SK-N-MC (cell line): Measurements from ENCODE around the gene MINDY4.

Experiments used
- EZH2 ChIP-seq: fragments of 200-600 bp; sonication (generic); IDR thresholded peaks from one replicate; pipeline ENCODE4 v1.6.1; 2017; ENCODE audit warnings: antibody characterized with exemption
- FOXP2 ChIP-seq: optimal IDR thresholded peaks from 2 replicates; pipeline ENCODE3; 2011; ENCODE audit warnings: mild to moderate bottlenecking, moderate library complexity; ENCODE audit not compliant: insufficient read depth; ENCODE audit errors: extremely low read length, control extremely low read depth
- POLR2AphosphoS5 ChIP-seq: IDR thresholded peaks from 2 replicates; pipeline ENCODE4 v1.6.1; 2012; ENCODE audit warnings: mild to moderate bottlenecking, low read depth, low read length, borderline replicate concordance

GRCh38 chr7:30771174-30771879, at the start of gene MINDY4:
- TF ChIP-seq POLR2AphosphoS5 (peak; percentile 51), FOXP2 (no peak), EZH2 (no peak)
